Measurements from ENCODE around the gene MRPL32.

GRCh38 chr7:42986213-42986612 lies 54.0 kb downstream of the MRPL32 start:
- TF ChIP-seq CTCF (IDR thresholded peaks at IDR 0.05): no peak
- TF ChIP-seq POLR2A (IDR thresholded peaks at IDR 0.05): no peak
- no peak for TF ChIP-seq EP300 (IDR thresholded peaks at IDR 0.05)

All from ovary (tissue), 3 donors.